ENCODE measurements around the gene IL23R.

- TF ChIP-seq CTCF (IDR thresholded peaks at IDR 0.05; ENCODE audit: insufficient read depth, low read depth, low read length): no peak
- no peak for TF ChIP-seq EZH2 (IDR thresholded peaks at IDR 0.05; ENCODE audit: insufficient read depth, low read length)
Measured at GRCh38 chr1:67241200-67241746, 75.0 kb downstream of the IL23R start.
